Keratinocyte (primary cell): ENCODE results near the gene ZNF346.

Experiments
- EZH2 ChIP-seq: IDR thresholded peaks from one replicate; pipeline ENCODE4 v1.6.1; 2012; ENCODE audit warnings: inconsistent platforms, mild to moderate bottlenecking, low read length, moderate library complexity
- TF ChIP-seq, protein P1 (sequence below), 3 experiments: IDR thresholded peaks in 1 of 3; conservative IDR thresholded peaks in 1 of 3; optimal IDR thresholded peaks in 1 of 3; 2 replicates in 2 of 3; 3 replicates in 1 of 3; pipeline versions ENCODE3 to v1.5.1; 2011; ENCODE audit warnings: low read length in 3 of 3, mild to moderate bottlenecking in 3 of 3, moderate library complexity in 2 of 3, control low read depth in 1 of 3, inconsistent platforms in 1 of 3; ENCODE audit not compliant: insufficient read depth in 2 of 3; ENCODE audit errors: extremely low read depth in 1 of 3

GRCh38 chr5:176987583-176987982 is 34.9 kb upstream of the ZNF346 start:
- TF ChIP-seq, protein P1, sequence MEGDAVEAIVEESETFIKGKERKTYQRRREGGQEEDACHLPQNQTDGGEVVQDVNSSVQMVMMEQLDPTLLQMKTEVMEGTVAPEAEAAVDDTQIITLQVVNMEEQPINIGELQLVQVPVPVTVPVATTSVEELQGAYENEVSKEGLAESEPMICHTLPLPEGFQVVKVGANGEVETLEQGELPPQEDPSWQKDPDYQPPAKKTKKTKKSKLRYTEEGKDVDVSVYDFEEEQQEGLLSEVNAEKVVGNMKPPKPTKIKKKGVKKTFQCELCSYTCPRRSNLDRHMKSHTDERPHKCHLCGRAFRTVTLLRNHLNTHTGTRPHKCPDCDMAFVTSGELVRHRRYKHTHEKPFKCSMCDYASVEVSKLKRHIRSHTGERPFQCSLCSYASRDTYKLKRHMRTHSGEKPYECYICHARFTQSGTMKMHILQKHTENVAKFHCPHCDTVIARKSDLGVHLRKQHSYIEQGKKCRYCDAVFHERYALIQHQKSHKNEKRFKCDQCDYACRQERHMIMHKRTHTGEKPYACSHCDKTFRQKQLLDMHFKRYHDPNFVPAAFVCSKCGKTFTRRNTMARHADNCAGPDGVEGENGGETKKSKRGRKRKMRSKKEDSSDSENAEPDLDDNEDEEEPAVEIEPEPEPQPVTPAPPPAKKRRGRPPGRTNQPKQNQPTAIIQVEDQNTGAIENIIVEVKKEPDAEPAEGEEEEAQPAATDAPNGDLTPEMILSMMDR (optimal IDR thresholded peaks at IDR 0.05 in 1 of 3, IDR thresholded peaks at IDR 0.05 in 1 of 3, conservative IDR thresholded peaks at IDR 0.05 in 1 of 3; ENCODE audit: extremely low read depth in 1 of 3, insufficient read depth in 2 of 3, low read length in 3 of 3): no peak
- no peak for TF ChIP-seq EZH2
